GM12892 (cell line): ENCODE data around the gene ZNF223.
A peak's percentile ranks its signal among the peaks of the same experiment; 100 is the strongest.

Experiments
- DNase-seq: peaks from one replicate; pipeline ENCODE4 v3.0.0; 2011; ENCODE audit not compliant: insufficient read length
- FAIRE-seq: peaks from 2 replicates; lab custom pipeline; 2011; peaks lifted over from hg19 to GRCh38; lab: Jason Lieb, UNC
- POLR2A ChIP-seq: IDR thresholded peaks from 2 replicates; pipeline ENCODE4 v1.6.1; 2011; ENCODE audit warnings: low read depth, low read length, control low read depth
- POLR2AphosphoS5 ChIP-seq: IDR thresholded peaks from 2 replicates; pipeline ENCODE4 v1.6.1; 2011; ENCODE audit warnings: low read depth, low read length, control low read depth
- TAF1 ChIP-seq: IDR thresholded peaks from 2 replicates; pipeline ENCODE4 v1.6.1; 2011; ENCODE audit warnings: low read depth, mild to moderate bottlenecking, control low read depth, low read length, borderline replicate concordance

ZNF223 gene

DNA sequence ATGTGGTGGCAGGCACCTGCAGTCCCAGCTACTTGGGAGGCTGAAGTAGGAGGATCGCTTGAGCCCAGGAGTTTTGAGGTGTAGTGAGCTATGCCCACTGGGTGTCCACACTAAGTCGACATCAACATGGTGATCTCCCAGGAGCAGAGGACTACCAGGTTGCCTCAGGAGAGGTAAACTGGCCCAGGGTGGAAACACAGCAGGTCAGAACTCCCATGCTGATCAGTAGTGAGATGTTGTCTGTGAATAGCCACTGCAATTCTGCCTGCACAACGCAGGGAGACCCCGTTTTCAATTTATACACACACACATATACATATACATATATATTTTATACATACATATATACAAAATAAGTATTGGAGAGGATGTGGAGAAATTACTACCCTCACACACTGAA, 40.3 kb downstream of the ZNF223 start:
- DNase-seq (no peak), FAIRE-seq (no peak)
- TF ChIP-seq TAF1 (no peak), POLR2A (no peak), POLR2AphosphoS5 (no peak)

DNA sequence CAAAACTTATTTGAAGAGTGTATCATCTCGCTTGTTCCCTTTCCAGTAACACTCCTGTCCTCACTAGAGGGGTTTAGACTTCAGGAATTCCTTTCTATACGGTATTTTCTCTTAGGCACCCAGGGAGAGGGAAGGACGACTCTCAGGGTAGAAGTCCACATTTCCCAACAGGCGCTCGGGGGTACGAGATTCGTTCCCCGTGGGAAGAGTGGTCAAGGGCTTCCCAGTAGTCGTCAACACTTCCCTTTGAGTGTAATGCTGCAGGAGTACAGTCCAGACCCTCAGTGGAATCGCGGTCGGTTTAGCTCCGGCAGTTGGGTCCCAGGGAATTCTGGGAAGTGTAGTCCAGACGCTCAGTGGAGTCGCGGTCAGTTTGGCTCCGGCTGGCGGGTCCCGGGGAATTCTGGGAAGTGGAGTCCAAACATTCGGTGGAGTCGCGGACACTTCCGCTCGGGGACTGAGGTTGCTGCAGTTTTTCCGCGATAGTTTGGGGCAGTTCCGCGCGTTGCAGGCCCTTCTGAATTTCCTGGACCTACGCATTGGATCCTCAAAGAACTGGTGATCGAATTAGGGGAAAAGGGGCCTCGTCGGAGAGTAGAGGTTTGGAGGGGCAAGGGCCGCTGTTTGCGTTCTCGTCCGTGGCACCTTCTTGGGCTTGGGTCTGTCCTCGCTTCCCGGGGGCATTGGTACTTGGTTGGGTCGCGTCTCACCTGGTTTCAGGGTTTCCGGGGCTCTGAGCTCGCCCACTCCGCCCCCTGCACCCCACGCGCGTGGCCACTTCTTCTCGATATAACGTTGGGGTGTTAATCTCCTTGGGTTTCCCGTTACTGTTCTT, 42.3 kb downstream of the ZNF223 start, which contains the start of gene ZNF224:
Gene ZNF224, plus strand, starts transcription at position 431 of the 835 bp plus-strand sequence. CDS start 3,513 bp downstream, outside the sequence.
- FAIRE-seq (peak; percentile 93), DNase-seq (peak; percentile 75)

DNA sequence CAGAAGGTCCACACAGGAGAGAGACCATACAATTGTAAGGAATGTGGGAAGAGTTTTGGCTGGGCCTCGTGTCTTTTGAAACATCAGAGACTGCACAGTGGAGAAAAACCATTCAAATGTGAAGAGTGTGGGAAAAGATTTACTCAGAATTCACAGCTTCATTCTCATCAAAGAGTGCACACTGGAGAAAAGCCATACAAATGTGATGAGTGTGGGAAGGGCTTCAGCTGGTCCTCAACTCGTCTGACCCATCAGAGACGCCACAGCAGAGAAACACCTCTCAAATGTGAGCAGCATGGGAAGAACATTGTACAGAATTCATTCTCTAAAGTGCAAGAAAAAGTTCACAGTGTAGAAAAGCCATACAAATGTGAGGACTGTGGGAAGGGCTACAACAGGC, 55.9 kb downstream of the ZNF223 start:
- DNase-seq (no peak), FAIRE-seq (no peak)
- TF ChIP-seq TAF1: no peak
- TF ChIP-seq POLR2AphosphoS5: no peak
- TF ChIP-seq POLR2A: no peak

More for the DNA sequence above, 42.3 kb downstream of the ZNF223 start, which contains the start of gene ZNF224:
- TF ChIP-seq POLR2A (peak; percentile 58; the same call in 1 of the 2 replicates), TAF1 (no peak), POLR2AphosphoS5 (no peak)

DNA sequence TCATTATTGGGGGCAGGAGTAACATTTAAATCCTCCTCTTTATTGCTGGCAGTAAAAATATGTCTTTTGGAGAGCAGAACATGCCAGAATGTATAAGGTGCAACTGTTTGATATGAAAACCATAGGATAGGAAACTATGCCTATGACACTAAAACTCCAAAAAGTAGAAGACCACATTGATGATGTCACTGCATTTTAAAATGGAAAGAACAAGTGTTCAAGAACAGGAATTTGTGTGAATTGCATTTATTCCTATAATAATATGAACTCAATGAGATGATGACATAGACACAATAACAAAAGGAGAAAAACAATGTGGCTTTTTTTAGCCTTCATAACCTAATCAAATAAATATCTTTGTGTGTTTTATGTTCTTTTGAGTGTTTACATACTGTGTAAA, 57.6 kb downstream of the ZNF223 start:
- DNase-seq (no peak), FAIRE-seq (no peak)
- TF ChIP-seq TAF1 (no peak), POLR2A (no peak), POLR2AphosphoS5 (no peak)

DNA sequence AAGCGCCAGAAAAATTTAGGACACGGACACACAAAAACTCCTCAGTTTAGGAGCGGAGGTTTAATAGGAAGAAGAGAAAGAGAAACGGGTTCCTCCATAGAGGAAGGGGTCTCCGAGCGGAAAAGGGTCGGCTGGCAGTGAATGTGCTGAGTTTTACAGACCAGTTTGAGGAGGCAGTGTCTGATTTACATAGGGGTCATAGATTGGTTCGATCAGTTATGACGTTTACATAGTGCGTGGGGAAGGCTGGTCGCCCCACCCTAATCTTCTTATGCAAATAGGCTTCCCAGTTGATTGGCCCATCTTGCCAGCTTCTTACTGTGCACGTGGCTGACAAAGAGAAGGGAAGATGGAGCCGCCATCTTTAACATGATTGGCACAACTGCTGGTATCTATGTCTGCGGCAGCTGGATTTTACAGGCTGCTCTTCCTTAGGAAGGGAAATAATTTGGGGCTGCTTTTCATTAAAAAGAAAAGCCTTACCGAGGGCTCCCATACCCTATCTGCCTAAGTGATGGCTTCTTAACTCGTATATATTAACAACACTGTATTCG, 60.2 kb downstream of the ZNF223 start:
- DNase-seq (no peak), FAIRE-seq (no peak)

DNA sequence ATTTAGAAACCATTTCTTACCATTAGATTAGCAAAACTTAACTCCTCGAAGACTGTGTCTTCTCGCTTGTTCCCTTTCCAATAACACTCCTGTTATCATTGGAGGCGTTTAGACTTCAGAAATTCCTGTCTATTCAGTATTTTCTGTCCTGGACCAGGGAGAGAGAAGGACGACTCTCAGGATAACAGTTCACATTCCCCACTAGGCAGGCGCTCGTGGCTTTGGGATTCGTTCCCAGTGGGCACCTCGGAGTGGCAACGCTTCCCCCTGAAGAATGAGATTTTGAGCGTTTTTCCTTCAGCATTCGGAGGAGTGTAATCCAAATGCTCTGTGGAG, 60.9 kb downstream of the ZNF223 start:
- no peak for DNase-seq
- FAIRE-seq: no peak
- no peak for TF ChIP-seq POLR2AphosphoS5

More for the DNA sequence above, 60.2 kb downstream of the ZNF223 start:
- TF ChIP-seq TAF1 (no peak), POLR2AphosphoS5 (no peak), POLR2A (no peak)

DNA sequence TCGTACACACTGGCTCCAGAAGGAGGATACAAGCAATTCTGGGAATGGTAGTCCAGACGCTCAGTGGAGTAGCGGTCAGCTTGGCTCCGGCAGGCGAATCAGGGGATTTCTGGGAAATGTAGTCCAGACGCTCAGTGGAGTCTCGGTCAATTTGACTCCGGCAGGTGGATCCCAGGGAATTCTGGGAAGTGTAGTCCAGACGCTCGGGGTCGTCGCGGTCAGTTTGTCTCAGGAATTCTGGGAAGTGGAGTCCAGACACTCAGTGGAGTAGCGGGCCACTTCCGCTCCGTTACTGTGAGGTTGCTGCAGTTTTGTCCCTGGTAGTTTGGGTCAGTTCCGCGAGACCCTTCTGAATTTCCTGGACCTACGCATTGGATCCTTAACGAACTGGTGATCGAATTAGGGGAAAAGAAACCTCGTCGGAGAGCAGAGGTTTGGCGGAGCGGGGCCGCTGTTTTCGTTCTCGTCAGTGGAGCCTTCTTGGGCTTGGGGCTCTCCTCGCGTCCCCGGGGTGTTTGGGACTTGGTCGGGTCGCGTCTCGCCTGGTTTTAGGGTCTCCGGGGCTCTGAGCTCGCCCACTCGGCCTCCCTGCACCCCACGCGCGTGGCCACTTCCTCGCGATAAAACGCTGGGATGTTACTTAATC, 61.4 kb downstream of the ZNF223 start, which contains the start of gene ZNF225:
Gene ZNF225, plus strand, starts transcription at position 262 of the 646 bp plus-strand sequence. CDS start 2,429 bp downstream, outside the sequence.
- FAIRE-seq: peak; percentile 97
- DNase-seq: peak; percentile 71
- TF ChIP-seq POLR2AphosphoS5: peak; percentile 44; the same call in 1 of the 2 replicates
- 0 out of 2 replicates have a peak, but pooled peaks have one; percentile 29 for TF ChIP-seq TAF1
- TF ChIP-seq POLR2A: peak; percentile 64

DNA sequence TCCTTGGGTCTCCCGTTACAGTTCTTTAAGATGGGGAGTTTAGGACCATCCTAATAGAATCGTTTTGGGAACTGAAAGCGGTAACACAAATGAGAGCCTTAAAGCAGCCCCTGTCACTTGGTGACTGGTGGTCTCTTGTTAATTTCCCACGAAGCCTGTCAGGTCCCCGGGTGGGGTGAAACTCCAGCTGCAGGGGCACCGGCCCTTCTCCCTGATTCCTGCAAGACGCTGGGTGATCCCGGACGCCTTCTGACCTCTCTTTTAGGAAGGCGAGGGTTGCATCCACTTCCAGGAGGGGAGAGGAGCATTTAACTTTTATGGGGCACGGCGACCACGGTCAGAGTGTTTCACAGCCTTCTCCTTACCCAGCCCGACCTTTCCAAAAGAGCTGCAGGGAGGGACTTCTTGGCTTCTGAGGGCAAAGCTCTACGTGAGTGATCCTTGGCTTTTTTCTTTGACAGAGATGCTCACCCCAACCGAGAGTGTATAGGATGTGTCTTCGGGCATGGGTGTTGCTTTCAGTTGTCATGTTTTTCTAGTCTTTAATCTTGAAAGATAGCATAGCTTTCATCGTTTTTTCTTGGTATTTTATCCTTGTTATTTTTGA, 62.1 kb downstream of the ZNF223 start:
- DNase-seq (no peak), FAIRE-seq (no peak)
- TF ChIP-seq TAF1 (no peak), POLR2AphosphoS5 (no peak), POLR2A (no peak)
